Prostate gland (tissue), 2 donors: Measurements from ENCODE around the gene SPINK6. TPM values are rescaled to one million over a fixed set of nuclear protein-coding genes. Genes with fewer than 3 reads are reported as not detected.

Experiments used
- DNase-seq: peaks from one replicate; pipeline ENCODE4 v3.0.0-alpha.2; 2019; ENCODE audit warnings: low spot score
- H3K27ac ChIP-seq, 2 donors: fragments of 200-600 bp; sonication (generic); 2 replicates each; pipeline ENCODE4 v1.5.1; 2017 to 2019
- H3K27me3 ChIP-seq: fragments of 200-600 bp; sonication (generic); replicated peaks from 2 replicates; pipeline ENCODE4 v1.5.1; 2019; ENCODE audit not compliant: insufficient read depth
- H3K36me3 ChIP-seq, 2 donors: fragments of 200-600 bp; sonication (generic); 1 replicate in 1 of 2; 2 replicates in 1 of 2; pipeline versions ENCODE4 v1.5.1 to v1.8.1; 2017 to 2019
- H3K4me1 ChIP-seq: fragments of 200-600 bp; sonication (generic); replicated peaks from 2 replicates; pipeline ENCODE4 v1.5.1; 2019
- H3K4me3 ChIP-seq, 2 donors: fragments of 200-600 bp; sonication (generic); 2 replicates each; pipeline ENCODE4 v1.5.1; 2017 to 2019
- H3K9me3 ChIP-seq: fragments of 200-600 bp; sonication (generic); 2 replicates; pipeline ENCODE4 v1.5.1; 2017
- CTCF ChIP-seq, 4 experiments: fragments of 200-600 bp in 2 of 4; fragments of 450-650 bp in 2 of 4; sonication (generic) in 2 of 4; IDR thresholded peaks; 1 replicate in 3 of 4; 2 replicates in 1 of 4; pipeline ENCODE4 v1.5.1; 2016 to 2019; ENCODE audit warnings: antibody characterized with exemption in 4 of 4, mild to moderate bottlenecking in 2 of 4, moderate library complexity in 2 of 4
- POLR2A ChIP-seq: fragments of 450-650 bp; IDR thresholded peaks from one replicate; pipeline ENCODE4 v1.6.1; 2016; ENCODE audit warnings: antibody characterized with exemption, mild to moderate bottlenecking
- POLR2AphosphoS5 ChIP-seq: sonication (generic); formaldehyde crosslinking; IDR thresholded peaks from one replicate; pipeline ENCODE4 v1.6.1; 2017; ENCODE audit warnings: antibody characterized with exemption
- WGBS: methylation state at CpG from one replicate; pipeline ENCODE4 v1.1.5; 2018; 5-methylcytosine and 5-hydroxymethylcytosine counted together
- intact Hi-C: fragments of 100-400 bp; cut with DNase I; formaldehyde crosslinking; loops from one replicate; pipeline ENCODE4 v1.14.2; 2022
- total RNA-seq, 2 donors: library from RNA; depleted of rRNA; stranded (reverse); fragments of >200 nt; gene quantifications; one replicate each; pipeline ENCODE4 v1.1.0, GENCODE V29; 2016

Gene SPINK6
- total RNA-seq, 2 donors from 2014 or later = not detected

- Histone ChIP-seq H3K4me1 (no peaks in the 10 kb centered on the region), H3K27me3 (no peaks in the 10 kb centered on the region), H3K36me3 (no peaks in the 10 kb centered on the region), H3K4me3 (no peak overlapping the region), H3K27ac (no peak overlapping the region), H3K9me3 (no peaks in the 10 kb centered on the region)
- WGBS = 93% methylated on average over 7 of the region's 7 CpGs
- no peak for DNase-seq
- no peak for TF ChIP-seq POLR2A
- no peak for TF ChIP-seq CTCF (IDR thresholded peaks at IDR 0.05)
- TF ChIP-seq POLR2AphosphoS5 = no peak
- intact Hi-C loops = no loop called here
Observed at GRCh38 chr5:148230240-148230639, 27.4 kb downstream of the SPINK6 start.

GRCh38 chr5:148237785-148238417, 35.1 kb downstream of the SPINK6 start:
- H3K36me3 ChIP-seq = no peaks in the 10 kb centered on the region
- TF ChIP-seq POLR2A = no peak
- no peak for TF ChIP-seq CTCF (IDR thresholded peaks at IDR 0.05)
- TF ChIP-seq POLR2AphosphoS5 = no peak
- intact Hi-C loops = no loop called here
- 12% methylated on average over 4 of the region's 4 CpGs for WGBS
- no peak overlapping the region for H3K27ac ChIP-seq
- H3K4me1 ChIP-seq = no peaks in the 10 kb centered on the region
- DNase-seq = no peak
- H3K9me3 ChIP-seq = no peaks in the 10 kb centered on the region
- H3K4me3 ChIP-seq = no peak overlapping the region
- no peaks in the 10 kb centered on the region for H3K27me3 ChIP-seq

GRCh38 chr5:148238418-148238794, 35.6 kb downstream of the SPINK6 start, which contains the start of gene MARCOL:
Gene MARCOL (plus strand): TSS chr5:148238525. CDS start chr5:148238598, 73 bp downstream.
- no peaks in the 10 kb centered on the region for H3K9me3 ChIP-seq
- no peaks in the 10 kb centered on the region for H3K27me3 ChIP-seq
- no peak within 1 kb of the TSS for H3K4me3 ChIP-seq
- no peak for TF ChIP-seq POLR2A
- no peak for TF ChIP-seq CTCF (IDR thresholded peaks at IDR 0.05)
- TF ChIP-seq POLR2AphosphoS5 = no peak
- intact Hi-C loops = no loop called here
- H3K36me3 ChIP-seq = no peaks in the 10 kb centered on the region
- no peaks in the 10 kb centered on the region for H3K4me1 ChIP-seq
- WGBS = 47% methylated on average over 2 of the region's 2 CpGs
- H3K27ac ChIP-seq = no peak within 1 kb of the TSS
- no peak for DNase-seq

- no peak for TF ChIP-seq POLR2A
- no peak for TF ChIP-seq CTCF (IDR thresholded peaks at IDR 0.05)
- no peak for TF ChIP-seq POLR2AphosphoS5
- intact Hi-C loops = no loop called here
- no peaks in the 10 kb centered on the region for H3K4me1 ChIP-seq
- H3K4me3 ChIP-seq = no peak overlapping the region
- H3K36me3 ChIP-seq = no peaks in the 10 kb centered on the region
- no peak overlapping the region for H3K27ac ChIP-seq
- H3K27me3 ChIP-seq = no peaks in the 10 kb centered on the region
- no peak for DNase-seq
- 56% methylated on average over 2 of the region's 2 CpGs for WGBS
- no peaks in the 10 kb centered on the region for H3K9me3 ChIP-seq
Observed at GRCh38 chr5:148248894-148249293, 46.1 kb downstream of the SPINK6 start.

- no peaks in the 10 kb centered on the region for H3K4me1 ChIP-seq
- no peak overlapping the region for H3K4me3 ChIP-seq
- no peaks in the 10 kb centered on the region for H3K9me3 ChIP-seq
- H3K36me3 ChIP-seq = no peaks in the 10 kb centered on the region
- intact Hi-C loops = no loop called here
- TF ChIP-seq CTCF (IDR thresholded peaks at IDR 0.05) (no peak), POLR2AphosphoS5 (no peak), POLR2A (no peak)
- H3K27me3 ChIP-seq = no peaks in the 10 kb centered on the region
- no peak for DNase-seq
- no peak overlapping the region for H3K27ac ChIP-seq
Observed at GRCh38 chr5:148255456-148255855, 52.6 kb downstream of the SPINK6 start.
